ENCODE data around the gene DPYD.
"Not testable (repeated sequence)": the region's sequence is repeated elsewhere in the genome, so short reads cannot be mapped to it uniquely, and the experiment has no call there.

DPYD gene

DNA sequence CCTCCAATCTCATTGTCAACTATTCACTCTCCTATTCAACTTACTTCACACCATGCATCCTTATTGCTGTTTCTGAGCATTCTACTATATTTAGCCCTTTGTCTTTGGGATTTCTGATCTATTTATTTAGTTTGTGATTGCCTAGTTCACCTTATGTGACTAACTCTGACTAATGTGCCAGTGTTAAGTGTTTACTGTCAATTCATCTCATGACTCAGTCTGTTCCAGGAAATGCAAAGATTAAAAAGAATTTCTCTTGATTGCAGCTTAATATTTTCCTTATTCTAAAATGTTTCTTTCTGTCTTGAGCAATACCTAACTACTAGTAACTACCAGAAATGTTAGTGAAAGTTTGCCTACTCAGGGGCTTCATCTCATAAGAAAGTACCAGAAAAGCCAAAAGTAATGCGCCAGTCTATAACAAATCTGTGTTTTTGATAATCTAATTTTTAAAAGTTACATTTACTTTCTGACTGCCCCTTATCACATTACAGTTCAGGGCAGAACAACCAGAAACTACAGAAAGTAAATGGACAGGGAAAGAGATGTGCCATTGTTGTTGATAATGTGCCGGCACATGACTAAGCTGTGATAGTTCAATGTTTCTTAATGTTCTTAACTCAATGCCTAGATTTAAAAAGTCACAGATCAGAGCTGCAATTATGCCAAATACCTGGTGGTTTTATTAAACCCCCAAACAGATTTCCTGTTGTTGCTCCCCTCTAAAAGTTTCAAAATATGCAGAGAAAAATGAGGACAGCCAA is 642.8 kb downstream of the DPYD start:
- peak; percentile 55 for DNase-seq (ENCODE audit: low read depth)

DNA sequence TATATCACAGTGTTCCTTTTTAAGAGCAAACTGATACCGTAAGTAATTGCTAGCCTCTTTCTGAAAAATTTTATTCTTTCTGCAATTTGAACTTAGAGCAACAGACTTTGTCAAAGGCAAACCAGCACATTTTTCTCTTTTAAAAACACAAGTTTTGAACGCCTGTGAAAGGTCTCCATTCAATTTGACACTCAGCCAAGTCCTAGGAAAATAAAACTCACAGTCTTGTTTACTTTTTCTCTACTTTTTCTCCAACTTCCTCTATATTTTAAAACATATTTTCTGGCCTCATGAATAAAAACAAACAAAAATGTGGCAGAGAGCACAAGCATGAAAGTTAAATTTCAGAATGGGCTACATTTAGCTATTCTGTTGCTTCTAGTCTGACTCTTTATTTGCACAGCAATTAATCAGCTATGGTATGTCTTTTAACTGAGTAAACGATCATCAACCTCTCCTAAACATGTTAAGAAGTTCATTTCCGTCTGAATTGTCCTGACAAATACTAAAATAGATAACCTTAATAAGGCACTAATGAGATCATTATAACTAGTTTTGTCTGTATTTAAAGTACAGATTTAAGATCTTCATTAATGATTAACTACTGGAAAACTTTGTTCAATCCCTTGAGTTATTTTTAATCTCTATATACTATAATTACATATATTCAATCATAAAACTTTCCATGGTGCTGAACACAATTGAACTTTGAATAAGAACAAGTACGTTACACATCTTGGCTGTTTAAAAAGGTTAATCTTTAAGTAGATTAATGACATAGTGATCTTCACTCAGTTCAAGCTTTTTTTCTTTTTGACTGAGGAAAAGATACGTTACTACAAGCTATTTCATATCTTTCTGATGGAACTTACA is 648.7 kb downstream of the DPYD start:
- DNase-seq (ENCODE audit: low read depth) = no peak

GRCh38 chr1:97270508-97271307 is 650.1 kb downstream of the DPYD start:
- DNase-seq (ENCODE audit: low read depth) = no peak

- no peak for DNase-seq (ENCODE audit: low read depth)
These were observed 655.2 kb downstream of the DPYD start for GRCh38 chr1:97265630-97266029.

DNA sequence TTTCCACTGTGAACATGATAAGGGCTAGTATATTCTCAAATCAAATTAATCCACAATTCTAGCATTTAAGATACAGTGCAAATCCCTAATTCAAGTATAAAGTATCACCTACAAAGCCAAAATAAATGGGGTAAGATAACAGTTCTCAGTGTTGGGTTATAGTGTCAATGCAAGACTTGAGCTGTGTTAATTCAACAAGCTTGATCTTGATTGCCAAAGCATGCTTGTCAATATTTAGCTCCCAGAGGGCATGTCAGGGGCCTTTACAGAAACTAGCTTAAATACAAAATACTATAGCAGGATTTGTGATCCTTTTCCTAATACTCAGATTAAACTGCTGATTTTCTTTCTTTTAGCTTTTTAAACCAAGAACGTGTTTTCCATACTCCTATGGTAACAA is 658.0 kb downstream of the DPYD start:
- DNase-seq (ENCODE audit: low read depth) = no peak

DNA sequence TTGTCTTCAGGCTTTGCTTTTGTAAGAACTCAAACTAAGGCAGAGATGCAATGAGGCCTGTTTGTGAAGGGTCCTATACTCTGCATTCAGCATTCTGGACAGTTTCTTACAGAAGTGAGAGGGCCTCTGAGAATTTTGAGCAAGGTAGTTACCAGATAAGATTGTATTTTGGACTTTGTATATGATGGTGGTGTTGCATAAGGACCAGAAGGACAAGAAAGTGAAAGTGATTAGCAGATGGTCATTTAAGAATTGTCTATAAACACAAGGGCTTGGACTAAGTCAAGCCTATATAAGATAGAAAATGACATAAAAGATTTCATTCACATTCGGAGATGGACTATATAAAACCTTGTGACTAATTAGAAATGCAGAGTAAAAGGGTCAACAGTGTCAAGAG is 662.2 kb downstream of the DPYD start:
- DNase-seq (ENCODE audit: low read depth) = no peak

- no peak for DNase-seq (ENCODE audit: low read depth)
These were observed 665.9 kb downstream of the DPYD start for GRCh38 chr1:97254731-97255463.

GRCh38 chr1:97252925-97253324 is 667.9 kb downstream of the DPYD start:
- no peak for DNase-seq (ENCODE audit: low read depth)

- peak; percentile 88 for DNase-seq (ENCODE audit: low read depth)
These were observed 668.8 kb downstream of the DPYD start for GRCh38 chr1:97252076-97252475.

- DNase-seq (ENCODE audit: low read depth) = no peak
These were observed 673.6 kb downstream of the DPYD start for GRCh38 chr1:97247196-97247595.

DNA sequence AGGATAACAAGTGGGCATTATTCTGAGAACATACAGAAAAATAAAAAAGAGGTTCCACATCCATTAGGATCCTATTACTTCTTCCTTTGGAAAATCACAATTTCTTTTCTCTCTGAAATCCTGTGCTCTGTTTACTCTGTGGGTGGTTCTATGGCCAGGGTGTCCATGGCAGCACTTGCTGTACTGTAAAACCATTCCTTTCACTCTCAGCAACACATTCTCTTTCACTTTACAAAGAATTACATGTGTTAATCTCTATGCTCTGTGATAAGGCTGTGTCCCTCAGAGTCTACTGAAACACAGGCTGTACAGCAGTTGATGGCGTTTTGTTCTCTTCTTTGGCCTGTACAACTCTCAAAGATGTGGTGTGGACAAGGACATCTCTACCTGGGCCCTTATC is 675.2 kb downstream of the DPYD start:
- DNase-seq (ENCODE audit: low read depth) = no peak

GRCh38 chr1:97245026-97245425 is 675.8 kb downstream of the DPYD start:
- DNase-seq (ENCODE audit: low read depth) = no peak

DNA sequence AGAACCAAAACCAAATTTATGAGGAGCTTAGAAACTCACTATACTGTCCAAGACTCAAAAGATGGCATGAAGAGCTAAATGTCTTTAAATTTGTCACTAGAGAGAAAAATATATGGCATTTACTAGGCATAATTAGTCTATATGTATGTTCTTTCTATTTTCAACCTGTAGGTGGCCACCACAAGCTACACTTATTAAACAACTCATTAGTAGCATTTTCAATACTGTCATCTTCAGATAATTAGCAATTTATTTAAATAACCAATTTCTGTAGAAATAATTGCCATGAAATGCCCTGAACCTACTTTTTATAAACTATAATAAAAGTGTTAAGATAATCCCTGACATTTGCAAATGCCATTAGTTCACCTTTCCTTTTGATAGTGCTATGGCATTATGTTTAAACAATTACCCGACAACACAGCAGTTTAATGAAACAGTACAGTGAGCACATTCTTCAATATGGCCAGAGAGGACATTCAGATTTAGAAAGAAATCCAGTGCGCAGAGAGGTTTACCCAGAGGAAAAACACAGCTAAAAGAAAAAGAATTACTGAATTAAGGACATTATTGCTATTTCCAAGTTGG is 676.8 kb downstream of the DPYD start:
- no peak for DNase-seq (ENCODE audit: low read depth)

DNA sequence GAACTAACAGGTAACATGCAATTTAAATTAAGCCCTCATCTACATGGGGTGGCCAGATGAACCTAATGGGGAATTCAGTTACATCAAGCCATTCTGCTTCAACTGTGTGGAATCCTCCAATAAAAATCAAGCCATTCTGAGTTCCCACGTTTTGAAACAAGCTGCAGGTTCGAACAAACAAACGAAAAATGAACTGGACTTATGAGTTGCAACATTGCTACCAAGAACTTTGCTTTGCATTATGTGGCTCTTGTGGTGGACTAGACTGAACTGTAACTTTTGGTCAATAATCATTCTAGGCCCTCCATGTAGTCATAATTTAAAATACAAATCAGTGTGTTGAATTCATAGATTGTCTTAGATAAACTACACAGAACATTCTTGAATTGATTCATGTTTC is 682.0 kb downstream of the DPYD start:
- DNase-seq (ENCODE audit: low read depth) = no peak

DNA sequence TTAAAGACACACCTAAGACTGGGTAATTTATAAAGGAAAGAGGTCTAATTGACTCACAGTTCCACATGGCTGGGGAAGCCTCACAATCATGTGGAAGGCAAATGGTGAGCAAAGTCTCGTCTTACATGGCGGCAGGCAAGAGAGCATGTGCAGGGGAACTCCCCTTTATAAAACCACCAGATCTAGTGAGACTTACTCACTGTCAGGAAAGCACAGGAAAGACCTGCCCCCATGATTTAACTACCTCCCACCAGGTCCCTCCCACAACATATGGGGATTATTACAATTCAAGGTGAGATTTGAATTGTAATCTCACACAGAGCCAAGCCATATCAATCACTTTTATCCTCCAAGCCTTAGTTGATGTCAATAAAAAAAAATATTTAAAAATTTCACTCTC is 689.5 kb downstream of the DPYD start:
- not testable (repeated sequence) for DNase-seq (ENCODE audit: low read depth)

DNA sequence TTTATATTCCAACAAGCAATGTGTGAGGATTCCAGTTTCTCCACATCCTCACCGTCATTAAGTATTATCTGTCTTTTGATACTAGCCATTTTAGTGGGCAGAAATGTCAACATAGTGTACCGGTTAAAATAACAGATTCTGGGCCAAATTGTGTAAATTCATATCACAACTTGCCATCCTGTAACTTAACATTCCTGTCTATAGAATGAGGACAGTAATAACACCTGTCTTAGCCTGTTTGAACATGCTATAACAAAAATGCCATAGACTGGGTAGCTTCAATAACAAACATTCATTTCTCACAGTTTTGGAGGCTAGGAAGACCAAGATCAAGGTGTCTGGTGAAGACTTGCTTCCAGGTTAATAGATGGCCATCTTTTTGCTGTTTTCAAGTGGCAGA is 708.2 kb downstream of the DPYD start:
- no peak for DNase-seq (ENCODE audit: low read depth)

- DNase-seq (ENCODE audit: low read depth) = no peak
These were observed 710.5 kb downstream of the DPYD start for GRCh38 chr1:97210307-97210706.

DNA sequence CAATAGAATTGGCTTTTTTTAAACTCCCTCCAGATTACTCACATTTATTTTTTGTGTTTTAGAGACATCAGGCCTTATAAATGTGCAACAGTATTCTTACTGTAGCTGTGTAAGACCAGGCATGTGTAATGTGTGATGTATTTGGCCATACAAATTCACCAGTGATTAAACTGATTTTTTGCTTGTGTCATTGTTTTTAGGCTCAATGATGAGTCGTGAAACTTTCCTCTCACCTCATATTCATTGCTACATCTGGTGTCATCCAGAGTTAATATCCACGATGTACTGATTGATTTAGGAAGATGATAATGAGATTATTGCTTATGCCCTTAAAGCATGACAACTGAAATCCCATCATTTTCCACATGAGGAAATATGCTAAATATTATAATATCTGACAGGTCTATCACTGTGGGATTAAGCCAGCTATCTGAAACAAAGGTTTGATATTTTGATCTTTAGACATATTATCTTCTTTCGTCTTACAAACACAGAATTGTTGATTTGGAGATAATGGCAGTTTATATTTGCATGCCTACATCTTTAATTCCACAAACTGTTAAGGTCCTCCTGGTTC is 711.4 kb downstream of the DPYD start:
- DNase-seq (ENCODE audit: low read depth) = no peak

DNA sequence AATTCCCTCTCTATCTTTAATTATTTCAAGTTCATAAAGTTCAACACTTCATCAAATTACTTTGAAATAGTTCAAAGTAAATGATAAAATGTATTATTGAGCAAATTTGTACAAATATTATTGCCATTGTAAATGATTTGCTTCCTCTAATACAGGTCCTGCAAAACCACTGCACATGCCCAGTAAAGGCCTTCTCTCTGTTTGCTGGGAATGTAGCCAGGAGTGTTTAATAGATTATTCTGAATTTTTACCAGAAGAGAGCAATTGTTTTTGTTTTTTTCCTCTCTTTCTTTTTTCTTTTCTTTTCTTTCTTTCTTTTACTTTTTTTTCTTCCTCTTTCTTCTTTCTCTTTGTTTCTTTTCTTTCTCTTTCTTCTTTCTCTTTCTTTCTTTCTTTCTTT is 713.0 kb downstream of the DPYD start:
- DNase-seq (ENCODE audit: low read depth) = no peak

DNA sequence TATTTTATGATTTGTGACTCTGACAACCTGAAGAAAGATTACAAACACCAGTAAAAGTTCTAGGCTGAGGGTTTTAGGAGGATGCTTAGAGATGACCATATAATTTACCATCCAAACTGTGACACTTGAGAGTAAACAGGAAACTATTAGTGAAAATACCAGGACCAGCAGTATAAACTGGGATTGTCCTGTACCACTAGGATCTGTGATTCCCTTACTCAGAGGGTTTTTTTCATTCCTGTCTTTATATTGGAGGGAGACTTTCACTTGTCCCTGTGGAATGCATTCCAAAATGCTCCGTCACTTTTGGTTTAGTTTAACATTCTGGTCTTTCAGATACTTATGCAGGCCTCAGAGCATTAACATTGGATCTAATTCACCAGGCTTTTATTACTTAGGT is 716.4 kb downstream of the DPYD start:
- no peak for DNase-seq (ENCODE audit: low read depth)
